OCI-LY7 (cell line): ENCODE data around the gene COL6A2. TPM values are rescaled to one million over a fixed set of nuclear protein-coding genes. Genes with fewer than 3 reads are reported as not detected.
"Not testable (repeated sequence)": the region's sequence is repeated elsewhere in the genome, so short reads cannot be mapped to it uniquely, and the experiment has no call there.

Experiments
- BruUV-seq: library from RNA; stranded (reverse); fragments of 400-500 nt; replicated peaks from 2 replicates; lab custom pipeline; 2021; lab: Mats Ljungman, UMichigan
- CTCF ChIA-PET: fragments of 300-600 bp; sonication (Branson Sonifier 250); formaldehyde crosslinking; loops from one replicate; lab custom pipeline; 2022; ENCODE audit warnings: antibody characterized with exemption; ENCODE audit not compliant: unreplicated experiment; lab: Charles Lee
- POLR2A ChIA-PET: fragments of 300-600 bp; sonication (Branson Sonifier 250); formaldehyde crosslinking; loops from one replicate; lab custom pipeline; 2022; ENCODE audit warnings: antibody characterized with exemption; lab: Charles Lee
- DNase-seq: peaks from one replicate; pipeline ENCODE4 v3.0.0-alpha.2; 2015; ENCODE audit warnings: low spot score
- H2AFZ ChIP-seq: fragments of 200-600 bp; sonication (generic), shearing (Covaris generic); 2 replicates; pipeline ENCODE4 v1.6.1; 2014; ENCODE audit warnings: mild to moderate bottlenecking, antibody characterized with exemption, low read length, moderate library complexity
- H3K27ac ChIP-seq: fragments of 200-600 bp; sonication (generic); 2 replicates; pipeline ENCODE4 v1.5.1; 2014; ENCODE audit warnings: mixed run types, low read depth, mild to moderate bottlenecking, moderate library complexity, low read length, inconsistent platforms; ENCODE audit not compliant: poor library complexity, severe bottlenecking
- H3K36me3 ChIP-seq: fragments of 200-600 bp; sonication (generic); 2 replicates; pipeline ENCODE4 v1.6.1; 2014; ENCODE audit warnings: mild to moderate bottlenecking, antibody characterized with exemption, low read length, moderate library complexity, mixed read lengths; ENCODE audit not compliant: insufficient read depth
- H3K4me1 ChIP-seq: fragments of 200-600 bp; sonication (generic); 2 replicates; pipeline ENCODE4 v1.5.1; 2014; ENCODE audit warnings: mild to moderate bottlenecking, low read length; ENCODE audit not compliant: insufficient read depth, poor library complexity, severe bottlenecking
- H3K4me2 ChIP-seq: fragments of 200-600 bp; sonication (generic); 2 replicates; pipeline ENCODE4 v1.6.1; 2014; ENCODE audit warnings: mild to moderate bottlenecking, low read length
- H3K4me3 ChIP-seq: fragments of 200-600 bp; sonication (generic); 2 replicates; pipeline ENCODE4 v1.5.1; 2014; ENCODE audit warnings: mild to moderate bottlenecking, low read depth, low read length; ENCODE audit not compliant: poor library complexity, severe bottlenecking
- H3K79me2 ChIP-seq: fragments of 200-600 bp; sonication (generic); 2 replicates; pipeline ENCODE4 v1.6.1; 2016; ENCODE audit warnings: low read depth, mild to moderate bottlenecking, low read length, moderate library complexity, mixed read lengths; ENCODE audit not compliant: insufficient read depth
- H3K9me2 ChIP-seq: fragments of 200-600 bp; sonication (generic); 2 replicates; pipeline ENCODE4 v1.6.1; 2016; ENCODE audit warnings: mild to moderate bottlenecking, low read length, mixed read lengths; ENCODE audit not compliant: insufficient read depth
- H3K9me3 ChIP-seq: fragments of 200-600 bp; sonication (generic); 2 replicates; pipeline ENCODE4 v1.6.1; 2014; ENCODE audit warnings: mild to moderate bottlenecking, mixed run types, low read length, mixed read lengths
- H4K20me1 ChIP-seq: fragments of 200-600 bp; sonication (generic); 2 replicates; pipeline ENCODE4 v1.6.1; 2014; ENCODE audit warnings: mild to moderate bottlenecking, antibody characterized with exemption, low read length, moderate library complexity, mixed read lengths; ENCODE audit not compliant: insufficient read depth
- EZH2phosphoT487 ChIP-seq: fragments of 200-600 bp; sonication (generic); IDR thresholded peaks from 2 replicates; pipeline ENCODE4 v1.6.1; 2018; ENCODE audit warnings: low read depth, borderline replicate concordance, mild to moderate bottlenecking, mixed run types, antibody characterized with exemption, low read length, moderate library complexity, mixed read lengths
- intact Hi-C: fragments of 100-400 bp; cut with micrococcal nuclease; formaldehyde crosslinking; loops from one replicate; pipeline ENCODE4 v1.10.0; 2022; ENCODE audit not compliant: unreplicated experiment
- total RNA-seq, 2 experiments: library from RNA; depleted of rRNA in 1 of 2; stranded (reverse); fragments of >200 nt in 1 of 2; shearing (Covaris generic) in 1 of 2; gene quantifications; 2 replicates each; pipeline ENCODE4 v1.2.3, GENCODE V29; 2014 to 2022
- TF ChIP-seq, protein P1 (sequence below): fragments of 200-600 bp; sonication (generic); conservative IDR thresholded peaks from 2 replicates; pipeline ENCODE4 v1.5.1; 2014; ENCODE audit warnings: mild to moderate bottlenecking, antibody characterized with exemption, low read length, moderate library complexity, mixed read lengths

COL6A2 gene
- total RNA-seq, 2 experiments from 2014 or later, result not detected

DNA sequence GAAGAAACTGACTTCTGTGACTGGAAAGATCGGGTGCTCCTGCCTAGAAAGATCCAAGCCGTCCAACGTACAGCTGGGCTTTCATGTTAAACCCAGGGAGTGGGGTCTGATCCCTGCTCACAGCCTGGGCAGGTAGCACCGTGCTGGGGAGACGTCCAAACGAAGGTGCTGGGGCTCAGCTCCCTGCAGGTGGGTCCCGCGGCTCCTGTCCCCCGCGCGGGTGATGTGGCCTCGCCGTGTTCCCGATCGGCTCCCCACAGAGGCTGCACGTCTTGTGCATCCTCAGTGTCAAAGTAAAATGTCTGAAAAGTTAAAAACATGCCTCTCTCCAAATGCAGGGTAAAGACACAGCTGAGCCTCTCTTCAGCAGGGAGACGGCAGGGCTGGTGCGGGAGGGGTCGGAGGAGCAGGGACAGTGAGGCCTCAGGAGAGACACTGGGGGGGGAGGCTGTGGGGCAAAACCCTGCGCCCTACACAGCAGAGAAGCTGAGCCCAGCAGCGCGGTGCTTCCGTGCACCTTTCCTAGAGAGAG, 40.1 kb upstream of the COL6A2 start:
- no peak overlapping the region for H3K4me3 ChIP-seq
- H2AFZ ChIP-seq, result no peak overlapping the region
- TF ChIP-seq, protein P1, sequence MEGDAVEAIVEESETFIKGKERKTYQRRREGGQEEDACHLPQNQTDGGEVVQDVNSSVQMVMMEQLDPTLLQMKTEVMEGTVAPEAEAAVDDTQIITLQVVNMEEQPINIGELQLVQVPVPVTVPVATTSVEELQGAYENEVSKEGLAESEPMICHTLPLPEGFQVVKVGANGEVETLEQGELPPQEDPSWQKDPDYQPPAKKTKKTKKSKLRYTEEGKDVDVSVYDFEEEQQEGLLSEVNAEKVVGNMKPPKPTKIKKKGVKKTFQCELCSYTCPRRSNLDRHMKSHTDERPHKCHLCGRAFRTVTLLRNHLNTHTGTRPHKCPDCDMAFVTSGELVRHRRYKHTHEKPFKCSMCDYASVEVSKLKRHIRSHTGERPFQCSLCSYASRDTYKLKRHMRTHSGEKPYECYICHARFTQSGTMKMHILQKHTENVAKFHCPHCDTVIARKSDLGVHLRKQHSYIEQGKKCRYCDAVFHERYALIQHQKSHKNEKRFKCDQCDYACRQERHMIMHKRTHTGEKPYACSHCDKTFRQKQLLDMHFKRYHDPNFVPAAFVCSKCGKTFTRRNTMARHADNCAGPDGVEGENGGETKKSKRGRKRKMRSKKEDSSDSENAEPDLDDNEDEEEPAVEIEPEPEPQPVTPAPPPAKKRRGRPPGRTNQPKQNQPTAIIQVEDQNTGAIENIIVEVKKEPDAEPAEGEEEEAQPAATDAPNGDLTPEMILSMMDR, result no peak
- TF ChIP-seq EZH2phosphoT487, result no peak
- H3K9me2 ChIP-seq, result no peaks in the 10 kb centered on the region
- CTCF ChIA-PET, result interaction anchor here (0.6 kb wide), 1 partner anchor 141 kb away, joined by 5 read pairs; no protein-coding TSS in a partner anchor
- no peaks in the 10 kb centered on the region for H3K79me2 ChIP-seq
- no peaks in the 10 kb centered on the region for H3K36me3 ChIP-seq
- no peak overlapping the region for H3K4me2 ChIP-seq
- intact Hi-C loops, result no loop called here
- no peaks in the 10 kb centered on the region for H4K20me1 ChIP-seq
- peaks cover 5% of the 10 kb centered on the region; the same call in 1 of the 2 replicates for H3K9me3 ChIP-seq
- H3K4me1 ChIP-seq, result no peaks in the 10 kb centered on the region
- no peak for DNase-seq
- H3K27ac ChIP-seq, result no peak overlapping the region
- BruUV-seq, result no TSS peak
- POLR2A ChIA-PET, result no interaction called here

DNA sequence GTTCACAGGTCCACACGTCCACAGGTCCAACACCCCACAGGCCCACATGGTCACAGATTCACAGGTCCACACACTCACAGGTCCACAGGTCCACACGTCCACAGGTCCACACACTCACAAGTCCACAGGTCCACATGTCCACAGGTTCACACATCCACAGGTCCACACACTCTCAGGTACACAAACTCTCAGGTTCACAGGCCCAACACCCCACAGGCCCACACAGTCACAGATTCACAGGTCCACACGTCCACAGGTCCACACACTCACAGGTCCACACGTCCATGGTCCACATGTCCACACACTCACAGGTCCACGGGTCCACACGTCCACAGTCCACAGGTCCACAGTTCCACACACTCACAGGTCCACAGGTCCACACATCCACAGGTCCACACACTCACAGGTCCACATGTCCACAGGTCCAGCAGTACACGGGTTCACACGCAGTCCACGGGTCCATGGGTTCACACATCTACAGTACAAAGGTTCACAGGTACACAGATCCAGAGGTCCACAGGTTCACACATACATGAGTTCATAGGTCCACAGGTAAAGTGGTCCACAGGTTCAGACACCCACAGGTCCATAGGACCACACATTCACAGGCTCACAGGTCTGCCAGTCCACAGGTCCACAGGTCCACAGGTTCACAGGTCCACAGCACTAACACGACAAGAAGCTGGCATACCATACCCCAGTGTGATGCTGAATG, 39.3 kb upstream of the COL6A2 start:
- H3K27ac ChIP-seq, result no peak overlapping the region
- H3K79me2 ChIP-seq, result no peaks in the 10 kb centered on the region
- H3K9me3 ChIP-seq, result peaks cover 11% of the 10 kb centered on the region; the same call in 1 of the 2 replicates
- no TSS peak for BruUV-seq
- intact Hi-C loops, result no loop called here
- no peak overlapping the region for H3K4me3 ChIP-seq
- H2AFZ ChIP-seq, result no peak overlapping the region
- DNase-seq, result no peak
- H3K9me2 ChIP-seq, result no peaks in the 10 kb centered on the region
- no peaks in the 10 kb centered on the region for H3K36me3 ChIP-seq
- POLR2A ChIA-PET, result no interaction called here
- CTCF ChIA-PET, result no interaction called here
- H3K4me1 ChIP-seq, result no peaks in the 10 kb centered on the region
- TF ChIP-seq EZH2phosphoT487, result no peak
- no peak overlapping the region for H3K4me2 ChIP-seq
- no peaks in the 10 kb centered on the region for H4K20me1 ChIP-seq

DNA sequence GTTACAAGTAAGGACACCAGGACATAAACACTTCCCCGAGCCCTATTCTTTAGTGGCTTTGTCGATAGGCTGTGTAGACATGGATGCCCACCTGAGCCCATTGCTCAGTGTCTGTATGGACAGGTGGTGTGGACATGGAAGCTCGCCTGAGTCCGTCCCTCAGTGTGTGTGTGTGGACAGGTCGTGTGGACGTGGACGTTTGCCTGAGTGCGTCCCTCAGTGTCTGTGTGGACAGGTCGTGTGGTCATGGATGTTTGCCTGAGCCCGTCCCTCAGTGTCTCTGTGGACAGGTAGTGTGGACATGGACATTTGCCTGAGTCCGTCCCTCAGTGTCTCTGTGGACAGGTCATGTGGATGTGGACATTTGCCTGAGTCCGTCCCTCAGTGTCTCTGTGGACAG, 38.7 kb upstream of the COL6A2 start:
- BruUV-seq, result no TSS peak
- Histone ChIP-seq H3K4me1 (no peaks in the 10 kb centered on the region), H3K27ac (no peak overlapping the region), H3K4me2 (no peak overlapping the region), H3K79me2 (no peaks in the 10 kb centered on the region), H3K9me2 (no peaks in the 10 kb centered on the region), H4K20me1 (no peaks in the 10 kb centered on the region), H3K9me3 (peaks cover 11% of the 10 kb centered on the region; the same call in 1 of the 2 replicates), H2AFZ (no peak overlapping the region), H3K36me3 (no peaks in the 10 kb centered on the region), H3K4me3 (no peak overlapping the region)
- CTCF ChIA-PET, result no interaction called here
- intact Hi-C loops, result no loop called here
- POLR2A ChIA-PET, result no interaction called here
- DNase-seq, result no peak
- TF ChIP-seq, protein P1, result no peak
- TF ChIP-seq EZH2phosphoT487, result no peak

DNA sequence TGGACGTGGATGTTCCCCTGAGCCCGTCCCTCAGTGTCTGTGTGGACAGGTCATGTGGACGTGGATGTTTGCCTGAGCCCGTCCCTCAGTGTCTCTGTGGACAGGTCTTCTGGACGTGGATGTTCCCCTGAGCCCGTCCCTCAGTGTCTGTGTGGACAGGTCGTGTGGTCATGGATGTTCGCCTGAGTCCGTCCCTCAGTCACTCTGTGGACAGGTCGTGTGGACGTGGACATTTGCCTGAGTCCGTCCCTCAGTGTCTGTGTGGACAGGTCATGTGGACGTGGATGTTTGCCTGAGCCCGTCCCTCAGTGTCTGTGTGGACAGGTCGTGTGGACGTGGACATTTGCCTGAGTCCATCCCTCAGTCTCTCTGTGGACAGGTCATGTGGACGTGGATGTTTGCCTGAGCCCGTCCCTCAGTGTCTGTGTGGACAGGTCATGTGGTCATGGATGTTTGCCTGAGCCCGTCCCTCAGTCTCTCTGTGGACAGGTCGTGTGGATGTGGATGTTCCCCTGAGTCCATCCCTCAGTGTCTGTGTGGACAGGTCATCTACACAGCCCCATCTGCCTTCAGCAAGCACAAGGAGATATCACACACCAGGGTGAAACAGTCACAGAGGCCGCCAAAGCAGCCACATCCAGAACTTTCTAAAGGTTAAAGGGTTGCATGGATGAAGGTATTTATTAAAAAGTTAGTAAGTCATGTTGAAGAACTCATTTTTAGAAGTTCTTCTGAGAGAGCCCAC, 38.0 kb upstream of the COL6A2 start:
- not testable (repeated sequence) for H3K4me1 ChIP-seq

More for the DNA sequence above, 38.0 kb upstream of the COL6A2 start:
- CTCF ChIA-PET, H3K27ac ChIP-seq, DNase-seq, intact Hi-C loops, H3K79me2 ChIP-seq, H4K20me1 ChIP-seq, H3K4me3 ChIP-seq, H3K9me2 ChIP-seq, POLR2A ChIA-PET, H2AFZ ChIP-seq, H3K4me2 ChIP-seq, H3K36me3 ChIP-seq, BruUV-seq: not testable (repeated sequence)
- peaks cover 11% of the 10 kb centered on the region; the same call in 1 of the 2 replicates for H3K9me3 ChIP-seq
